ENCODE data around the gene PRAMEF5. TPM values are rescaled to one million over a fixed set of nuclear protein-coding genes. Genes with fewer than 3 reads are reported as not detected.
"Not testable (repeated sequence)": the region's sequence is repeated elsewhere in the genome, so short reads cannot be mapped to it uniquely, and the experiment has no call there.

PRAMEF5 gene
- total RNA-seq, 4 donors from 2014 or later: not detected

- 72 to 80% methylated on average over 1 to 5 of the region's 5 CpGs for WGBS, 2 donors (ENCODE audit: low coverage in 1 of 2)
- H3K27ac ChIP-seq; H3K4me3 ChIP-seq; H3K36me3 ChIP-seq; H3K27me3 ChIP-seq; intact Hi-C loops (cut with DNase I; ENCODE audit: low total_unique reads); H3K4me1 ChIP-seq; H3K9me3 ChIP-seq; DNase-seq: not testable (repeated sequence)
- in situ Hi-C loops (cut with MboI; ENCODE audit: low pct_ligation_motif_present in 1 of 4, low pct_unique_long_range_greater_than_20kb in 1 of 4, low sequenced_read_pairs in 3 of 4): loop anchor here in 1 of 4 donors (25.0 kb wide), 1 partner anchor 984 kb away; no protein-coding TSS in a partner anchor
These were observed 8.0 kb upstream of the PRAMEF5 start for GRCh38 chr1:13245841-13246553.

GRCh38 chr1:13246554-13246871, 7.5 kb upstream of the PRAMEF5 start:
- H3K27ac ChIP-seq; H3K4me3 ChIP-seq; DNase-seq; intact Hi-C loops (cut with DNase I; ENCODE audit: low total_unique reads); H3K4me1 ChIP-seq; H3K36me3 ChIP-seq; H3K27me3 ChIP-seq; H3K9me3 ChIP-seq: not testable (repeated sequence)
- 80% methylated on average over 2 of the region's 2 CpGs; no CpG with 5 or more reads in 1 of the 2 donors for WGBS, 2 donors (ENCODE audit: low coverage in 1 of 2)
- in situ Hi-C loops (cut with MboI; ENCODE audit: low pct_ligation_motif_present in 1 of 4, low pct_unique_long_range_greater_than_20kb in 1 of 4, low sequenced_read_pairs in 3 of 4): loop anchor here in 1 of 4 donors (25.0 kb wide), 1 partner anchor 984 kb away; no protein-coding TSS in a partner anchor

- H3K36me3 ChIP-seq; H3K4me1 ChIP-seq; H3K27ac ChIP-seq; intact Hi-C loops (cut with DNase I; ENCODE audit: low total_unique reads); DNase-seq; H3K9me3 ChIP-seq; H3K27me3 ChIP-seq; H3K4me3 ChIP-seq: not testable (repeated sequence)
- WGBS, 2 donors (ENCODE audit: low coverage in 1 of 2): 55 to 80% methylated on average over 5 to 7 of the region's 7 CpGs
- in situ Hi-C loops (cut with MboI; ENCODE audit: low pct_ligation_motif_present in 1 of 4, low pct_unique_long_range_greater_than_20kb in 1 of 4, low sequenced_read_pairs in 3 of 4): loop anchor here in 1 of 4 donors (25.0 kb wide), 1 partner anchor 985 kb away; no protein-coding TSS in a partner anchor
These were observed 6.9 kb upstream of the PRAMEF5 start for GRCh38 chr1:13247122-13247521.

GRCh38 chr1:13265124-13265523, 11.1 kb downstream of the PRAMEF5 start:
- H3K36me3 ChIP-seq; intact Hi-C loops (cut with DNase I; ENCODE audit: low total_unique reads); H3K9me3 ChIP-seq; DNase-seq; in situ Hi-C loops (cut with MboI; ENCODE audit: low pct_ligation_motif_present in 1 of 4, low pct_unique_long_range_greater_than_20kb in 1 of 4, low sequenced_read_pairs in 3 of 4); H3K4me3 ChIP-seq; H3K27ac ChIP-seq; H3K27me3 ChIP-seq; H3K4me1 ChIP-seq: not testable (repeated sequence)
- 20% methylated on average over 1 of the region's 3 CpGs; no CpG with 5 or more reads in 1 of the 2 donors for WGBS, 2 donors (ENCODE audit: low coverage in 1 of 2)

GRCh38 chr1:13277016-13277415, 23.0 kb downstream of the PRAMEF5 start:
- H3K27ac ChIP-seq; H3K4me1 ChIP-seq; H3K4me3 ChIP-seq; DNase-seq; in situ Hi-C loops (cut with MboI; ENCODE audit: low pct_ligation_motif_present in 1 of 4, low pct_unique_long_range_greater_than_20kb in 1 of 4, low sequenced_read_pairs in 3 of 4); H3K36me3 ChIP-seq; intact Hi-C loops (cut with DNase I; ENCODE audit: low total_unique reads); H3K27me3 ChIP-seq; H3K9me3 ChIP-seq: not testable (repeated sequence)
- WGBS, 2 donors (ENCODE audit: low coverage in 1 of 2): 65% methylated on average over 5 of the region's 6 CpGs; no CpG with 5 or more reads in 1 of the 2 donors
- TF ChIP-seq CTCF (IDR thresholded peaks at IDR 0.05): peak in 1 of 5 experiments; percentile 14

- H3K4me1 ChIP-seq; DNase-seq; H3K27ac ChIP-seq; H3K9me3 ChIP-seq; intact Hi-C loops (cut with DNase I; ENCODE audit: low total_unique reads); H3K36me3 ChIP-seq; H3K27me3 ChIP-seq; H3K4me3 ChIP-seq; in situ Hi-C loops (cut with MboI; ENCODE audit: low pct_ligation_motif_present in 1 of 4, low pct_unique_long_range_greater_than_20kb in 1 of 4, low sequenced_read_pairs in 3 of 4): not testable (repeated sequence)
- WGBS, 2 donors (ENCODE audit: low coverage in 1 of 2): 55 to 92% methylated on average over 2 to 3 of the region's 3 CpGs
These were observed 25.6 kb downstream of the PRAMEF5 start for GRCh38 chr1:13279617-13280016.

GRCh38 chr1:13285037-13285436, 31.0 kb downstream of the PRAMEF5 start, which contains the start of gene PRAMEF8:
Gene PRAMEF8 (minus strand): TSS chr1:13285137. CDS start chr1:13284091, 1,046 bp downstream.
- H3K27ac ChIP-seq; H3K4me3 ChIP-seq; in situ Hi-C loops (cut with MboI; ENCODE audit: low pct_ligation_motif_present in 1 of 4, low pct_unique_long_range_greater_than_20kb in 1 of 4, low sequenced_read_pairs in 3 of 4); intact Hi-C loops (cut with DNase I; ENCODE audit: low total_unique reads); DNase-seq; H3K4me1 ChIP-seq; H3K27me3 ChIP-seq; H3K36me3 ChIP-seq; H3K9me3 ChIP-seq: not testable (repeated sequence)
- WGBS, 2 donors (ENCODE audit: low coverage in 1 of 2): no CpG with 5 or more reads among the region's 1 CpG

- intact Hi-C loops (cut with DNase I; ENCODE audit: low total_unique reads); H3K36me3 ChIP-seq; in situ Hi-C loops (cut with MboI; ENCODE audit: low pct_ligation_motif_present in 1 of 4, low pct_unique_long_range_greater_than_20kb in 1 of 4, low sequenced_read_pairs in 3 of 4); H3K27me3 ChIP-seq; H3K4me1 ChIP-seq; H3K9me3 ChIP-seq; H3K27ac ChIP-seq; H3K4me3 ChIP-seq; DNase-seq: not testable (repeated sequence)
- 59% methylated on average over 3 of the region's 3 CpGs; no CpG with 5 or more reads in 1 of the 2 donors for WGBS, 2 donors (ENCODE audit: low coverage in 1 of 2)
These were observed 35.0 kb downstream of the PRAMEF5 start for GRCh38 chr1:13289030-13289429.

GRCh38 chr1:13297216-13297931, 43.4 kb downstream of the PRAMEF5 start:
- H3K36me3 ChIP-seq; DNase-seq; intact Hi-C loops (cut with DNase I; ENCODE audit: low total_unique reads); in situ Hi-C loops (cut with MboI; ENCODE audit: low pct_ligation_motif_present in 1 of 4, low pct_unique_long_range_greater_than_20kb in 1 of 4, low sequenced_read_pairs in 3 of 4); H3K4me3 ChIP-seq; H3K9me3 ChIP-seq; H3K27ac ChIP-seq; H3K4me1 ChIP-seq; H3K27me3 ChIP-seq: not testable (repeated sequence)
- 89% methylated on average over 2 of the region's 5 CpGs; no CpG with 5 or more reads in 1 of the 2 donors for WGBS, 2 donors (ENCODE audit: low coverage in 1 of 2)

- H3K27me3 ChIP-seq; H3K36me3 ChIP-seq; H3K4me3 ChIP-seq; H3K4me1 ChIP-seq; H3K27ac ChIP-seq; H3K9me3 ChIP-seq; in situ Hi-C loops (cut with MboI; ENCODE audit: low pct_ligation_motif_present in 1 of 4, low pct_unique_long_range_greater_than_20kb in 1 of 4, low sequenced_read_pairs in 3 of 4); intact Hi-C loops (cut with DNase I; ENCODE audit: low total_unique reads); DNase-seq: not testable (repeated sequence)
- no CpG with 5 or more reads among the region's 27 CpGs for WGBS, 2 donors (ENCODE audit: low coverage in 1 of 2)
These were observed 44.7 kb downstream of the PRAMEF5 start for GRCh38 chr1:13298699-13299098.

Data from transverse colon (tissue), 4 donors.